GM18498 (cell line): Measurements from ENCODE around the gene TTC8.
"Not testable (repeated sequence)": the region's sequence is repeated elsewhere in the genome, so short reads cannot be mapped to it uniquely, and the experiment has no call there.

Experiments used
- ATAC-seq: cut with Tn5 transposase; IDR thresholded peaks from one replicate; pipeline ENCODE4 v1.9.1; 2021; ENCODE audit warnings: mild to moderate bottlenecking, moderate library complexity; ENCODE audit not compliant: unreplicated experiment

The TTC8 gene

GRCh38 chr14:88823968-88824313 lies 510 bp upstream of the TTC8 start:
- ATAC-seq: peak; percentile 3

- no peak for ATAC-seq
These were observed 617 bp downstream of the TTC8 start for GRCh38 chr14:88825078-88825458.

GRCh38 chr14:88825503-88825902 lies 1.1 kb downstream of the TTC8 start:
- ATAC-seq: no peak

- no peak for ATAC-seq
These were observed 4.7 kb downstream of the TTC8 start for GRCh38 chr14:88829188-88829587.

- no peak for ATAC-seq
These were observed 5.3 kb downstream of the TTC8 start for GRCh38 chr14:88829685-88830302.

GRCh38 chr14:88831284-88831683 lies 6.8 kb downstream of the TTC8 start:
- no peak for ATAC-seq

- ATAC-seq: no peak
These were observed 10.5 kb downstream of the TTC8 start for GRCh38 chr14:88834883-88835431.

GRCh38 chr14:88835661-88836060 lies 11.2 kb downstream of the TTC8 start:
- ATAC-seq: no peak

GRCh38 chr14:88837495-88837894 lies 13.0 kb downstream of the TTC8 start:
- ATAC-seq: no peak

GRCh38 chr14:88838015-88838414 lies 13.6 kb downstream of the TTC8 start:
- ATAC-seq: no peak

GRCh38 chr14:88840926-88841325 lies 16.5 kb downstream of the TTC8 start:
- ATAC-seq: no peak

- no peak for ATAC-seq
These were observed 17.3 kb downstream of the TTC8 start for GRCh38 chr14:88841741-88842140.

- ATAC-seq: no peak
These were observed 18.0 kb downstream of the TTC8 start for GRCh38 chr14:88842414-88842813.

GRCh38 chr14:88844980-88845491 lies 20.6 kb downstream of the TTC8 start:
- ATAC-seq: no peak

GRCh38 chr14:88848571-88848970 lies 24.1 kb downstream of the TTC8 start:
- no peak for ATAC-seq

- ATAC-seq: no peak
These were observed 25.3 kb downstream of the TTC8 start for GRCh38 chr14:88849716-88850115.

GRCh38 chr14:88851587-88851986 lies 27.1 kb downstream of the TTC8 start:
- no peak for ATAC-seq

GRCh38 chr14:88852632-88853031 lies 28.2 kb downstream of the TTC8 start:
- ATAC-seq: no peak

GRCh38 chr14:88853129-88853528 lies 28.7 kb downstream of the TTC8 start:
- ATAC-seq: no peak

- ATAC-seq: no peak
These were observed 32.4 kb downstream of the TTC8 start for GRCh38 chr14:88856786-88857366.

- ATAC-seq: not testable (repeated sequence)
These were observed 33.4 kb downstream of the TTC8 start for GRCh38 chr14:88857861-88858260.

- not testable (repeated sequence) for ATAC-seq
These were observed 34.7 kb downstream of the TTC8 start for GRCh38 chr14:88859118-88859517.

GRCh38 chr14:88863167-88863566 lies 38.7 kb downstream of the TTC8 start:
- no peak for ATAC-seq
